ENCODE measurements around the gene PDE4B. TPM values are rescaled to one million over a fixed set of nuclear protein-coding genes. Genes with fewer than 3 reads are reported as not detected.
A peak's percentile ranks its signal among the peaks of the same experiment; 100 is the strongest.

The PDE4B gene
- total and polyA plus RNA-seq, 9 donors = 14.7 to 25.6 (median 16.8) TPM

DNA sequence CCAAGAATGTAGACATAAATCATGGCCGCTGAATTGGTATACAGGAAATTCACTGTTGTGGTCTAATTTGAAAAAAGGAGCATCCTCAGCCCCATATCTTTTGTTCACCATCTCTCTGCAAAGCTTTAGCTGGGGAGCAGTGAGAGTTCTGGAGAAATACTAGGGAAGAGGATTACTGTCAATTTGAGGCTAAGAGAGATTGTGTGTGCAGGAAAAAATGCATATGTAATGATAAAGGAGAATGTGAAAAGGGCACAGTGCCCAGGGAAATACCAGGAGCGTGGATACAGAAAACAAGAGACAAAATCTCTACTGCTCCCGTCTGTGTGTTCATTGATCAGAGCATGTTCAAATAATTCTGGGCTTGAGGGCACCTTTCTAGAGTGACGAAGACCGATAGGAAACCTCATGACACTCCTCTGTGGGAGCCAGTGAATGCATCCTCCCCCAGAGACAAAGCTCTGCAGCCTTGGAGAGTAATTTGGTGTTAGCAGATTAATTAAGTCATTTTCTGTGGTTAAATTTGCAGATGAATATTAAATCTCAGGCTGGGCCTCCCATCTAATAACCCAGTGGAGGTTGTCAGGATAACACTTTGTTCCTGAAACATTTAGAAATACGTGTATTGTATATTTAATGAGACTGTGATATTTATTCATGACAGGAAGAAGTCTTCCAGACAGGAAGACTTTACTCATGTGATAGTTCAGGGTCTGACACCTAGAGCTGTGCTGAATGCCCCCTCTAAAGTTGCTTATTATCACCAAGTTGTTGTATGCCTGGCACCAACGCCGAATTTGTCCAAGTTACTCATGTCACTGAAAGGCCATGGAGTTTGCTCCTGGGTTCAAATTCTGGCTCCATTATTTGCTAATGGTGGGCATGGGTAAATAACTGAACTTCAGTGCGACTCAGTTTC, 453.9 kb downstream of the PDE4B start:
- Histone ChIP-seq H3K36me3 (ENCODE audit: control insufficient read depth, insufficient read depth, low read length) (no peaks in the 10 kb centered on the region), H3K9me3 (replicated peaks; ENCODE audit: control insufficient read depth, low read depth, low read length) (no peaks in the 10 kb centered on the region), H3K27me3 (ENCODE audit: control insufficient read depth, insufficient read depth, low read length) (no peaks in the 10 kb centered on the region), H3K27ac (ENCODE audit: low read length) (no peak overlapping the region), H3K4me1 (ENCODE audit: control insufficient read depth, insufficient read depth, low read length) (peaks cover 2% of the 10 kb centered on the region), H3K4me3 (ENCODE audit: low read length) (no peak overlapping the region)
- WGBS (ENCODE audit: insufficient coverage) = 17% methylated on average over 1 of the region's 9 CpGs
- DNase-seq = no peak

DNA sequence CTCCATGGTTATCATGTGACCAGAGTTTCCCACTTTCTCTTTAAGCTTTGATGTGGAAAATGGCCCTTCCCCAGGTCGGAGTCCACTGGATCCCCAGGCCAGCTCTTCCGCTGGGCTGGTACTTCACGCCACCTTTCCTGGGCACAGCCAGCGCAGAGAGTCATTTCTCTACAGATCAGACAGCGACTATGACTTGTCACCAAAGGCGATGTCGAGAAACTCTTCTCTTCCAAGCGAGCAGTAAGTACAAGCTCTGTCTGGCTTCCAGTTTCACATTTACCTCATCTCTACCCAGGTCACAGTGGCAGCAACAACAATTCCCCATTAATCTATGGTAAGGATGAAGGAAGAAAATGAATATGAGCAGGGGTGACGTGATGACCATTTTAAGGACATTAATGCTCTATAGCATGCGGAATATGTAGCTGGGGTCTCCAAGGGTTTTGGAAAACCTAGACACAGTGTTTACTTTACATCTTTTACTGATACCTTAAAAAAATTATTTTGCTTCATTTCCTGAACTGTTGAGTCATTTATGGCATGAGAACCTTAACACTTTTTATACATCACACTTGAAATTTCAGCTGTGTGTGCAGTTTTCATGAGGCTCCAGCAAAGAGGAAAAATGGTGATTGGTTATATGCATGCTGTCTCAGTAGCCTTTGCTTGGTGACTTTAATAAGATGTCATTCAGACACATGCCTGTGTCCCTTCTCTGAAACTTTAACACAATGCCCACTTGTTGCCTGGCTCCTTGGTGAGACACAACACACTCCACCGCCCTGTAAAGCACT, 454.9 kb downstream of the PDE4B start:
- DNase-seq = no peak
- Histone ChIP-seq H3K27ac (ENCODE audit: low read length) (no peak overlapping the region), H3K9me3 (replicated peaks; ENCODE audit: control insufficient read depth, low read depth, low read length) (no peaks in the 10 kb centered on the region), H3K4me3 (ENCODE audit: low read length) (no peak overlapping the region), H3K36me3 (ENCODE audit: control insufficient read depth, insufficient read depth, low read length) (no peaks in the 10 kb centered on the region), H3K27me3 (ENCODE audit: control insufficient read depth, insufficient read depth, low read length) (no peaks in the 10 kb centered on the region), H3K4me1 (ENCODE audit: control insufficient read depth, insufficient read depth, low read length) (no peaks in the 10 kb centered on the region)
- WGBS (ENCODE audit: insufficient coverage) = 95% methylated on average over 5 of the region's 11 CpGs

DNA sequence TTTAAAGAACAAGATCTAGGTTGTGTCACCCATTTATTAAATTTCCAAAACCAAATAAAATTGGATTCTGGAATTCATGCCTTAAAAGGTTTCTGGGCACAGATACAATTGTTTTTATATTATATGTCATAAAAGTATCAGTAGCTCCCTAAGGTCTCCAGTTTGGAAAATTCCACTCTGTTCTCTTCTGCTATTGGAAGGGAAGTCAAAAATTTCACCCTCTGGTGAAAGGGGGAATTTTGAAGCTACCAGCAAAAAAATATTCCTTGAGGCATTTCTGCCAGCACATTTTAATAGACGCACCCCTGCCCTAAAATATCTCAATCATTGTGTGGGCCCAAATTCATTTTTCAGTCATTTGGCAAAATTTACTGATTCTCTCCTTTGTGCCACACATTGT, 455.6 kb downstream of the PDE4B start:
- Histone ChIP-seq H3K36me3 (ENCODE audit: control insufficient read depth, insufficient read depth, low read length) (no peaks in the 10 kb centered on the region), H3K4me1 (ENCODE audit: control insufficient read depth, insufficient read depth, low read length) (no peaks in the 10 kb centered on the region), H3K27me3 (ENCODE audit: control insufficient read depth, insufficient read depth, low read length) (no peaks in the 10 kb centered on the region), H3K9me3 (replicated peaks; ENCODE audit: control insufficient read depth, low read depth, low read length) (no peaks in the 10 kb centered on the region), H3K27ac (ENCODE audit: low read length) (no peak overlapping the region), H3K4me3 (ENCODE audit: low read length) (no peak overlapping the region)
- peak; percentile 72 for DNase-seq
- 50% methylated on average over 1 of the region's 1 CpG for WGBS (ENCODE audit: insufficient coverage)

DNA sequence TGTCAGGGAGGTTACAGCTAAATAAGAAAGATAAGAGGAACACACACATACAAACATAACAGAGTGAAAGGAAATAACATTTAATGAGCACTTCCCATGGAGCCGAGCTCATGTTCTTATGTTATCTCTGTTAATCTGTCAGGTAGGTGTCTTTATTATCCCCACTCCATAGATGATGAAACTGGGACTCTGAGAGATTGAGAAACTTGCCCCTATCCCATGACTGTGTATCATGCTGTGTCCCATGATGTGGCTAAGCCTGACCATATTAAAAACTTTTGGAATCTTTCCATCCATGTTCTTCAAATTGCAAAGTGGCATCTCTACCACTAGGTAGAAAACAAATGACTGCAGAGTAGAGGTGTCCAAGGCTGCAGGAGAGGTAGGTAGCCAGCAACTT, 456.1 kb downstream of the PDE4B start:
- no CpG with 5 or more reads among the region's 1 CpG for WGBS (ENCODE audit: insufficient coverage)
- no peak overlapping the region for H3K27ac ChIP-seq (ENCODE audit: low read length)

DNA sequence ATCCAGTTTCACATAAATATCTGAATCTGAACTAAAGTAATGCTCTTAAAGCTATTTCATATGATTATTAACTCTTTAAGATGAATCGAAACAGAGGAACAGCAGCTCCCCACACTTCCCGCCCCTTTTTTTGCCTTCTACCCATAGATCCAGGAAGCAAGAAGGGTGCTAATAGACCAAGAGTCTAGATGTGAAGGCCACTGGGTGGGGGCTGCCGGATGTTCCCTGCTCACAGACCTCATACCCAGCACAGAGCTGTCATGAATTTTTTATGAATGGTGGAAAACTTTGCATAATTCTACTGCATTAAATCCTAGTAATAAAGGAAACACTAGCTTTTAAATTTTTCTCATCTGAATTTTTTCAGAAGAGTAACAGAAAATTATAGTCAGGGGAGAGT, 457.4 kb downstream of the PDE4B start:
- H3K27me3 ChIP-seq (ENCODE audit: control insufficient read depth, insufficient read depth, low read length) = no peaks in the 10 kb centered on the region
- no peaks in the 10 kb centered on the region for H3K4me1 ChIP-seq (ENCODE audit: control insufficient read depth, insufficient read depth, low read length)
- DNase-seq = no peak
- no peak overlapping the region for H3K27ac ChIP-seq (ENCODE audit: low read length)
- H3K36me3 ChIP-seq (ENCODE audit: control insufficient read depth, insufficient read depth, low read length) = no peaks in the 10 kb centered on the region
- no CpG with 5 or more reads among the region's 3 CpGs for WGBS (ENCODE audit: insufficient coverage)
- no peak overlapping the region for H3K4me3 ChIP-seq (ENCODE audit: low read length)
- no peaks in the 10 kb centered on the region for H3K9me3 ChIP-seq (replicated peaks; ENCODE audit: control insufficient read depth, low read depth, low read length)

More for the DNA sequence above, 456.1 kb downstream of the PDE4B start:
- Histone ChIP-seq H3K36me3 (ENCODE audit: control insufficient read depth, insufficient read depth, low read length) (no peaks in the 10 kb centered on the region), H3K9me3 (replicated peaks; ENCODE audit: control insufficient read depth, low read depth, low read length) (no peaks in the 10 kb centered on the region), H3K4me1 (ENCODE audit: control insufficient read depth, insufficient read depth, low read length) (no peaks in the 10 kb centered on the region), H3K4me3 (ENCODE audit: low read length) (no peak overlapping the region), H3K27me3 (ENCODE audit: control insufficient read depth, insufficient read depth, low read length) (no peaks in the 10 kb centered on the region)
- no peak for DNase-seq

DNA sequence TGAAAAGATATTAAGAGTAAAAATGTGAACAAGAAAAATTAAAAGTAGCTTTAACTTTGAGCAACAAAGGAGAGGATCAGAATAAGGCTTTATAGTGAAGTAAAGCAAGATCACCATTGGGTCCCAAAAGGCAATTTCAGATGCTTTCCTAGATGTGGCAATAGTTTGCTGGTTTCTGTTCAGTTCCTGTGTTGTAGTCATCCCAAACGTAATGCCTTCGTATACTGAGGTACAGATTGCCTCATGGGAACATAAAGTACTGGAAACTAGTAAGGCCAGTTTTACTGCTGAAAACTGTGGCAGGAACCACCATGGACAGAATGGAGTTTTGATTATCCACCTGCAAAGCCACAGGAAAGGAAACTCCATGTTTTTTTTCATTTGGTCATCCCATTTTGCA, 457.8 kb downstream of the PDE4B start:
- Histone ChIP-seq H3K4me3 (ENCODE audit: low read length) (no peak overlapping the region), H3K4me1 (ENCODE audit: control insufficient read depth, insufficient read depth, low read length) (no peaks in the 10 kb centered on the region), H3K27ac (ENCODE audit: low read length) (no peak overlapping the region), H3K27me3 (ENCODE audit: control insufficient read depth, insufficient read depth, low read length) (no peaks in the 10 kb centered on the region), H3K9me3 (replicated peaks; ENCODE audit: control insufficient read depth, low read depth, low read length) (no peaks in the 10 kb centered on the region), H3K36me3 (ENCODE audit: control insufficient read depth, insufficient read depth, low read length) (no peaks in the 10 kb centered on the region)
- no peak for DNase-seq
- 38% methylated on average over 2 of the region's 2 CpGs for WGBS (ENCODE audit: insufficient coverage)

DNA sequence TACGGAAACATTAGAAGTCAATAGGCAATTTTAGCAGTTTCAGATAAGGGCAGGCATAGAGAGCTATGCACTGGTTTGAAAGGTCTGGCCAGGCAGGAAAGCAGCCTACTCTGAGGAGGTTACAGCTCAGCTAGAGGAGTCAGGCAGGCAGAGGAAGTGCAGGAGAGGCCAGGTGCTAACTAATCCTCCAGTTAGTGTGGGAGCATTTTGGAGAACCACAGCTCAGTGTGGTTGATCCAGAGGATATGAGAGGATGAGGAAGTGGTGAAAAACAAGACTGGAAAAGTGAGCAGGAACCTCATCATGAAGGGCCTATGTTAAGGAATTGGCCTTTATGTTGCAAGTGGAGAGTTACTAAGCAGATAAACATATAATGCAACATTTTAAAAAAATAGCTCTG, 458.9 kb downstream of the PDE4B start:
- no peak overlapping the region for H3K27ac ChIP-seq (ENCODE audit: low read length)
- WGBS (ENCODE audit: insufficient coverage) = 67% methylated on average over 1 of the region's 1 CpG

DNA sequence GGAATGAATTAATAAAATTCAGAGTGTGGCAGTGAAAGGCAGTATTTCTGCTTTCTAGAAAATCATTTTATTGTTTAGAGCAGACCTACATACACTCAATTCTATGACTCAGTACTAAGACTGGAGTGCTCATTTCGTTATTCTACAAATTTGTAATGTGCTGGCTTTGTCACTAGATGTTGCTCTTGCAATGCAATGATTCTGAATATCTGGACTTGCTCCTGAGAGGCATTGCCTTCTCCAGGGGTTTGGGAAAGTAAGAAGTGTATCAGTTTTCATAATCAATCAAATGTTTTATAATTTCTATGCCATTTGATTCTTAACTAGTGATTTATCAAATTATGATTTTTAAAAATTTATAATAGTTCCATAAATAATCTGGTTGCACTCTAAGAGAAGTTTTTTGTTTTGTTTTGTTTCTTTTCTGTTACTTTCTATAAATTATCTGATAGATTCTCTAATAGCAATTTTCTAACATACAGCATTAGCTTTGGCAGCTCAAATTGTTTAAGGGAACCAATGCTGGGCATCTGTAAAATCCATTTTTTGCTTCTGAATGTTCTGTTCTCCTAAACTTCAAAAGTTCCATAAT, 460.7 kb downstream of the PDE4B start:
- Histone ChIP-seq H3K4me3 (ENCODE audit: low read length) (no peak overlapping the region), H3K4me1 (ENCODE audit: control insufficient read depth, insufficient read depth, low read length) (no peaks in the 10 kb centered on the region), H3K36me3 (ENCODE audit: control insufficient read depth, insufficient read depth, low read length) (no peaks in the 10 kb centered on the region), H3K9me3 (replicated peaks; ENCODE audit: control insufficient read depth, low read depth, low read length) (no peaks in the 10 kb centered on the region), H3K27ac (ENCODE audit: low read length) (no peak overlapping the region), H3K27me3 (ENCODE audit: control insufficient read depth, insufficient read depth, low read length) (no peaks in the 10 kb centered on the region)
- peak; percentile 84 for DNase-seq
- no CpG with 5 or more reads among the region's 1 CpG for WGBS (ENCODE audit: insufficient coverage)

More for the DNA sequence above, 458.9 kb downstream of the PDE4B start:
- Histone ChIP-seq H3K4me1 (ENCODE audit: control insufficient read depth, insufficient read depth, low read length) (no peaks in the 10 kb centered on the region), H3K27me3 (ENCODE audit: control insufficient read depth, insufficient read depth, low read length) (no peaks in the 10 kb centered on the region), H3K9me3 (replicated peaks; ENCODE audit: control insufficient read depth, low read depth, low read length) (no peaks in the 10 kb centered on the region), H3K36me3 (ENCODE audit: control insufficient read depth, insufficient read depth, low read length) (no peaks in the 10 kb centered on the region), H3K4me3 (ENCODE audit: low read length) (no peak overlapping the region)
- DNase-seq = no peak

DNA sequence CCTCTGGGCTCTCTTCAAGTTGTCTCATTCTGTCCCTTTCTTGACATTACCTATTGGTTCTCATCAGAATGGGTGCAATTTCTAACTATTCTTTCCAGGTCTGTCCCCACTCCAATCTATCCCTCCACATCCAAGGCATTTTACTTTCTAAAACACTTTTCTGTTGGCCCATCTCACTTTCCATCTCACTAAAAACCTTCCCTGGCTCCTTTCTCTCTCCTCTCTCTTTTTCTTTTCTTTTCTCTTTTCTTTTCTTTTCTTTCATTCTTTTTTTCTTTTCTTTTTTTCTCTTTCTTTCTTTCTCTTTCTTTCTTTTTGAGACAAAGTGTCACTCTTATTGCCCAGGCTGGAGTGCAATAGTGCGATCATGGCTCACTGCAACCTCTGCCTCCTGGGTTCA, 462.1 kb downstream of the PDE4B start:
- no CpG with 5 or more reads among the region's 1 CpG for WGBS (ENCODE audit: insufficient coverage)
- Histone ChIP-seq H3K27me3 (ENCODE audit: control insufficient read depth, insufficient read depth, low read length) (no peaks in the 10 kb centered on the region), H3K36me3 (ENCODE audit: control insufficient read depth, insufficient read depth, low read length) (no peaks in the 10 kb centered on the region), H3K27ac (ENCODE audit: low read length) (no peak overlapping the region), H3K9me3 (replicated peaks; ENCODE audit: control insufficient read depth, low read depth, low read length) (no peaks in the 10 kb centered on the region), H3K4me1 (ENCODE audit: control insufficient read depth, insufficient read depth, low read length) (no peaks in the 10 kb centered on the region), H3K4me3 (ENCODE audit: low read length) (no peak overlapping the region)
- no peak for DNase-seq

Measured in muscle of leg (tissue), 11 donors.